ENCODE data around the gene SYCE3.

SYCE3 gene

DNA sequence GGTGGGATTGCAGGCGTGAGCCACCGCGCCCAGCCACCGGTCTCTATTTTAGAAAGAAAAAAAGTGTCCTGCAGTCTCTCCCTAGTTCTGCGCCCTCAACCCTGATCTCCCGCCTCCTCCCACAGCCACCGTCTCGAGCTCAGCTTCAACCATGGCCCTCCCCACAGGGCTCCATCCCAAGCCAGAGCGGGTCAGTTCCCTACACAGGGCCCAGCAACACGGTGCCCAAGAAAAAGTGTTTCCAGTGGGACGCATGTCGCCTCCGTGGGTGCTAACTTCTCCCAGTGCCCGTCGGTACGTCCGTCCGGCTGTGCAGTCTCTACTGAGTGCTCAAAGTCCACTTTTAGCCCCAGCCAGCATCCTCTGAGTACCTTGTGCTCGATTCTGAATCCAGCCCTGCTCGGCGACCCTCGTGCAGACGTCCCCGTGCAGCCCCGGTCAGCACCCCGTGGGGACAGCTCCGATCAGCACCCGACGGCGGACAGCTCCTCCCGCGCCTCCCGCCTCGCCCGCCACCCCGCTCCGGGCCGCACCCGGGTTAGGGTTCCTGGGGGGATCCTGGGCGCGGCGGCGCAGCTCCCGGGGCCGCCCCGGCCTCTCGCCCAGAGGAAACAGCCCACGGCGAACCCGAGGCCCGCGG is 37.2 kb upstream of the SYCE3 start:
- DNase-seq = peak; percentile 52

DNA sequence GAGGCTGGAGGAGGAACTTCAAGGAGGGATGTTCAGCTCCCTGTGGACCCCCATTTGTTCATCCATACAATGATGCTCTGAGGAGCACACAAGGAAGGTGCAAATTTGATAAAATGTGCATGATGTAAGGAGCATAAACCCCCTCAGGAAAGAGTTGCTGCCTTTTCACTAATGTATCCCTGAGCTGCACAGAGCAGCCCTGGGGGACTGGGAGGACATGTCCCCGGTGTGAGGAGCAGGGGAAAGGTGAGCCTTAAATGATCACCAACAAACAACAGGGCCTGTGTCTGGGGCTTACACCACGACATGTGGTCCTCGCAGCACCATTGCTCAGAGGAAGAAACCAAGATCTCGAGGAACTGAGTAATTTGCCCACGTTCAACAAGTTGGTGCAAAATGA is 34.4 kb upstream of the SYCE3 start:
- no peak for DNase-seq

DNA sequence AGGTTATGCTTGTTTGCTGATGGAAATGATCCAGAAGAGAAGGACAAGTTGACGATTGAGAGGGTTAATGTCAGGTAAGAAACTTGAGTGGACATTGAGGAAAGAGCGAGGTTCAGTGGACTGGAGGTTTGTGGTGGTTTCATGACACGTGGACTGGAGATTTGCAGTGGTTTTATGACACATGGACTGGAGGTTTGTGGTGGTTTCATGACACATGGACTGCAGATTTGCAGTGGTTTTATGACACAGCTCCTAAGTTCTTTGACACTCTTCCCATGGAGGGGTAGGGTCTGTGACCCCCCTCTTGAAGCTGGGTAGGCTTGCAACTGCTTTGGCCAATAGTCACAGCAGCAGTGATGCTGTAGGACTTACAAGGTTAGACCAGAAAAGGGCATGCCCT is 32.5 kb upstream of the SYCE3 start:
- no peak for DNase-seq

DNA sequence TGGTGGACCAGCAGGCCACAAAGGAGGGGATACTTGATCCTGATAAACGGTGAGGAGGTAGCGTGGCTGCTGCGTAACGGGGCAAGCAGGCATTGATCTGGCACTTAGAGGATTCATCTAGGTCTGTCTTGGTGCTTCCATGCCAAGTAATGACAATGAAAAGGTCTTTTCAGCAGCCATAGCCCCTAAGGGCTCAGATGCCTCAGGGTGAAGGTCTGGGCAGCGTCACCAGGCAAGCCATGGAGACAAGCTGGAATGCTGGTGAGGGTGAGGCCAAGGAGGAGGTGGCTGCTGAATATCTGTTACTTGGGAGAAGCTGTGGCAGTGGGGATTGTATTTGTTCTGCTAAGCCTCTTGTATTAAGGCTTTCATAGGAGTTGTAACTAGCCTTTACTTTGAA is 24.7 kb upstream of the SYCE3 start:
- no peak for DNase-seq

DNA sequence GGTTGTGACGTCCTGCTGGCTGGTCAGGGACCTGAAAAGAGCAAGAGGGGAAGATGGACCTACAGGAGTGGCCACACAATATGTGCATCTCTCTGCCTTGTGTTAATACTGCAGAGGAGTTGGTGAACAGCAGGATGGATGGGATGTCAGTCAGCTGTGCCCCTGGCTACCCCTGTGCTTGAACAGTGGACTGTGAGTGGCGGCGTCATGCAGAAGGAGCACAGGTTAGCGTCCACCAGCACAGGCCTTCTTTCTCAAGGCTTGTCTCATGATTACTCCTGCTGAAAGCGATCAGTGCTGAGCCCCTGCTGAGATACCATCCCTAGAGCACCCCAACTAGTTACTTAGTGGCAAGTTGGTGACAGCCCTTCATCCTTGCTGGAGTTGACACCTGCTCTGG is 23.7 kb upstream of the SYCE3 start:
- no peak for DNase-seq

DNA sequence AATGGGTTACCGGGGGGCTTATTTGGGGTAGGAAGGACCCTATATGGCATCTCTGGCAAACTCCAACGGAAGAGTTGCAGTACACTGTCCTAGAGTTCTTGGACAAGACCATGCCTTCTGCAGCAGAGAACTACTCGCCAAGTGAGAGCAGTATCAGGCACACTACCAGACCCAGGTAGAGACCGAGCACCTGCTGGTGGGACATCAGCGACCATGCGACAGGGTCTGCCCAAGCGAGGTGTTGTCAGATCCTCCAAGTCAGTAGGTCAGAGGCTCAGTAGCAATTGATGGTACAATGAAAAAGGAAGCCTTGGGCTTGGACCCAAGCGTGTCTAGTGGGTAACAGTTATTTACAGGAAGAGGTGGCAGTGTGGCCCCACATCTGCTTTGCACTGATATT is 23.1 kb upstream of the SYCE3 start:
- no peak for DNase-seq

DNA sequence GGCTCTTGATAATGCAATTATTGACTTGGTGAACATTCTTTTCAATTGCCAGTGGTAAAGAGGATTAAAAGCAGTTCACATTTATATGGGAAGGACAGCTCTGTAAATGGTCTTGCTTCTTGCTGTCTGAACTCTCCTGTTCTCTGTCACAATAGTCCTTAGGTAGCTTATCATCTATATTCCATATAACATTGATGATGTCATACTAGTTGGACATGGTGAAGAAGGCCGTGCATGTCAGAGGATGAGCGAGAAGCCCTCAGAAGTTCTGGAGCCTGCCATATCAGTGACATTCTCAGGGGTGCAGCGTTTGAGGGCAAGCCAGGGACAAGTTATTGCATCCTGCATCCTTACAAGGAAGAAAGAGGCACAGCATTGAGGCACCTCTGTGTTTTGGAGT is 22.5 kb upstream of the SYCE3 start:
- DNase-seq = no peak

DNA sequence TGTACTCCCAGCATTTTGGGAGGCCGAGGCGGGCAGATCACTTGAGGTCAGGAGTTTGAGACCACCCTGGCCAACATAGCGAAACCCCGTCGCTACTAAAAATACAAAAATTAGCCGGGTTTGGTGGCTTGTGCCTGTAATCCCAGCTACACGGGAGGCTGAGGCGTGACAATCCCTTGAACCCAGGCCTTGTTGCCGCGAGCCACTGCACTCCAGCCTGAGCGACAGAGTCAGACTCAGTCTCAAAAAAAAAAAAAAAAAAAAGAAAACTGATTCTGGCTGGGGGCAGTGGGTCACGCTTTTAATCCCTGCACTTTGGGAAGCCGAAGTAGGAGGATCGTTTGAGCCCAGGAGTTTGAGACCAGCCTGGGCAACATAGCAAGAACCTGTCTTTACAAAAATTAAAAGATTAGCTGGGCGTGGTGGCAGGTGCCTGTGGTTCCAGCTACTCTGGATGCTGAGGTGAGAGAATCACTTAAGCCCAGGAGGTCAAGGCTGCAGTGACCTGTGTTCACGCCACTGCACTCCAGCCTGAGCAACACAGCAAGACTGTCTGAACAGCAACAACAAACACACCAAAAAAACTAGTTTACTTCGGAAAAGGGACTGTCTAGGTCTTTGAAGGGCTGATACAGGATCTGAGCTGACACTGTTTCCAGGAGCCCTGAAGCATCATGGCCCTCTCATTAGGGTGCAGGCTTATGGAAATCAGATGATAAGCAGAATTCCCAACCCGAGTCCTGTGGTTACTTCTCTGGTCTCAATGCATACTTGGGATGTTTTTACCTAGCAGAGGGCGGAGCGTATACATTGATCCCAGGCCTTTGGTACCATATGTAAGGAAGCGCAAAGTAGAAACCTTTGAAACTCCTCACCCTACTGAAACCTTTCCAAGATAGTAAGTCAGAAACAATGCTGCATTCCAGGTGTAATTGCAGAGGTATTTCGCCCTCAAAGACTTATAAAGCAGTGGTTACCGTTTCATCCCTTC is 21.7 kb upstream of the SYCE3 start:
- DNase-seq = no peak

DNA sequence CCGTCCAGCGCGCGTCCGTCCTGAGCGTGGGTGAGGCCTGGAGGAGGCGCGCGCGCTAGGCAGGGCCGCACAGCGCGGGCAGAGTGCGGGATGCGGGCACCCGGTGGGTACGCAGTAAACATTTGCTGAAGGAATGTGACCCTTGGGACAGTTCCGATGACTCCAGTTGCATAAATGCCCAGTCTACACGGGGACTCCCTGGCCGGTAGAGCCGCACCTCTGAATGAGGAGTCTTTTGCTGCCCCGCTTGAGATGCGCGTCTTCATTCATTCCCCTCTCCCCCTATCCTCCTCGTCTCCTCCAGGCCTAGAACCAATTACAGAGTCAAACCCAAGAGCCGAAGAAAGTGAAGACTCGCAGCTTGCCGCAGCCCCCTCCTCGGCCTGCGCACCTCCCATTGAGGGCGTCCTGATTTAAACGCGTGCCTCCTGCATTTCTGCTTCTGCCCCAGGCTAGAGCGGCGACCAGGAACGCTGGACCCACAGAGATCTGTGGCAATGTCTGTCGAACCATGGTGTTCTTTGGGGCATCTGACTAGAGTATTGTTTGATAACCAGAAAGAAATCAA is 20.7 kb upstream of the SYCE3 start:
- DNase-seq = no peak

DNA sequence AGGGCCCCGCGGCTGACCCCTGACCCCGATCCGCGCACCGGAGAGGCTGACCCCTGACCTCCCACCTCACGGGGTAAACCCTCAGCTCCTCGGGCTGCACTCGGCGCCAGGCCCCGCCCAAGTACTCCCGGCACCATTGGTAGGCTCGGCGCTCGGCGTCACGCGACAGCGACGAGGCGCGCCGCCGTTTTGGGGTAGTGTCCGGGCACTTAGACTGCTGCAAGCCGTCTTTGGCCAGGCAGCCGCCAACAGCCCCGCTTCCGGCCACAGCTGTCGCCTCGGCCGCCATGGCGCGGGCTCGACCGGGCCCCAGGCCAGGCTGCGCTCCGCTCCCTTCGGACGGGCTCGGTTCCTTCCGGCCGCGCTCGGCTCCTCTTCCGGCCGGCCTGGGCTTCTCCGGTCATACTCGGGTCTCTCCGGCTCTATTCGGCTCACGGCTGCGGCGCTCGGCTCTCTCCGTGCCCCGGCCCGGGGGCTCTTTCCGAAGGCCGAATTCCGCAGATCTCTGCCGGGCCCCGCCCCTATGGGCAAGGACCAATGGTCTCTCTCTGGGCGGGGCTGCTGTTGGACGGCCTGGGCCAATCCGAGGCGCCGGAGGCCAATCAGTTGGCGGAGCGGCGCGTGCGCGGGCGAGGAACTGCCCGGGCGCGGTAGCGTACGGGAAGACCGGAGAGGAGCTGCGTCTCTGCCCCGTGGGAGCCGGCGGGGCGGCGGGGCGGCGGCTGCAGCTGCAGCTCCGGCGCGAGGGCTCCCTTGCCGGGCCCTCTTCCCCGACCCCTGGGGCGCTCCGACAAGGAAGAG is 20.0 kb upstream of the SYCE3 start, which contains the start of gene CHKB:
CHKB (minus strand) TSS at position 357 of the 801 bp plus-strand sequence; CDS start at position 289, 68 bp downstream.
- peak; percentile 99 for DNase-seq

DNA sequence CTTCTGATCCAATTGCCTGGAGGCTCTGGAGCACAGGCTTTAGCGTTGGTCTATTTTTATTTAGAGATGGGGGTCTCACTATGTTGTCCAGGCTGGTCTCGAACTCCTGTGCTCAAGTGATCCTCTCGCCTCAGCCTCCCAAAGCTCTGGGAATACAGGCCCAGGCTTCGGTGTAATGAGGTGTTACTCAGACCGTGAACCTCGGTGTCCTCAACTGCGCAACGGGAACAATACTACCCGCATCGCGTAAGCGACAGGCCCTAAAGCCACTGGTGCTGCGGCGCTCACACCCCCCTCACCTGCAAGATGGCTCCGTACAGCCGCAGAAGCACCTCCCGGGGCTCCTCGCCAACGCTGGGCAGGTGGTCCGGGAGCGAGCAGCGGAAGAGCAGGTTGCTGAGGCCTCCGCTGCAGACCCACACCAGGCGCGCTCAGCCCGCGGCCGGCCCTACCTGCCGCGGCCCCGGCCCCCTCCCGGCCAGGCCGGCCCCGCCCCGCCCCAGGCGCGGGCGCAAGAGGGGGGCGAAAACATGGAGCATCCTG is 19.3 kb upstream of the SYCE3 start:
- peak; percentile 49 for DNase-seq

DNA sequence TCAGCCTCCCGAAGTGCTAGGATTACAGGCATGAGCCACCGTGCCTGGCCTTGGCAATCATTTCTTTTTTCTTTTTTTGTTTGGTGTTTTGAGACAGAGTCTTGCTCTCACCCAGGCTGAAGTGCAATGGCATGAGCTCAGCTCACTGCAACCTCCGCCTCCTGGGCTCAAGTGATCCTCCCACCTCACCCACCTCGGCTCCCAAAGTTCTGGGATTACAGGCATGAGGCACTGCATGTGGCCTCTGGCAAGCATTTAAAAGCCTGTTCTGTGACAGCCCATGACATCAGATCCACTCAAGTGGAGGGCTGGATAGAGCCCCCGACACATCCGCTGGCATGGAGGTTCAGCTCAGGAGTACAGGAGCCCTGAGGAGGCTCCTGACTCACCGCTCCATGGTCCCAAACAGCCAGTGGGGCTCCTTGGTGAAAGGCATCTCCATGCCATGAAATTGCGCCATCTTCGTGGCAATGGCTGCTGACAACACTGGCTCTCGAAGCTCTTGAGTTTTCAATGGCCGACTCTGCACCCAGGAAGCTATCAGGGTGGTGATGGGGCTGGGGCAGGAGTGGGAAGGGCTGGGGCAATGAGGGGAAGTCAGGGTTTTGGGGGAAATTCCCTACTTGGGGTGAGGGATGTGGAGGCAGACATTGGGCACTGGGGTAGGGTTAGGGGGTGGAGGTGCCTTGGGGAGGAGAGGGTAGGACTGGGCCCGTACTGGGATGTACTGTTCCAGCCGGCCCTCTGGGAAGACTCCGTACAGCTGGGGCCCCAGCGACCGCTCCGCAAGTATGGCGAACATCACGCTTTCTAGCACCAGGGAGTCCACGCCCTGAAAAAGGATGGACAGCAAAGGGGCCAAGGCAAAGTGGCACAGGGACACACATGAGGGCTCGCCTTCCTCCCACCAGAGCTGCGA is 18.6 kb upstream of the SYCE3 start:
- no peak for DNase-seq

DNA sequence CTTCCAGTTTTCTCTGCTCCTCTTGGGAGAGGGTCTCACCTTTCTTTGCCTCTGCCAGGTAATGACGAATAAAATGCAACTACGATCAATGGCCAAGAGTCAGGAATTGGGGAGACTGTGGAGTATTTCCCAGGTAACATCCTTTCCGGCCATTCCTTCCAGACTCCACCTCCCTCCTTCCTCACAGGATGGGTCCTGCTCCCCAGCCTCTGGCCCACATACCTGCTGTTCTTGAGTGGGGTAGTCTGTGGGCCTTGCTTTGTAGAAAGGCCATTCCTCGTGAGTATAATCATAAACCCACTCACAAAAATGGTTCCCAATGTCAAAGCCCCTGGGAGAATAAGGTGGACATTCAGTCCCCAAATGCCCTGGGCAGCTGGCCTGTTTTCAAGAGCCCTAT is 17.0 kb upstream of the SYCE3 start:
- DNase-seq = no peak

DNA sequence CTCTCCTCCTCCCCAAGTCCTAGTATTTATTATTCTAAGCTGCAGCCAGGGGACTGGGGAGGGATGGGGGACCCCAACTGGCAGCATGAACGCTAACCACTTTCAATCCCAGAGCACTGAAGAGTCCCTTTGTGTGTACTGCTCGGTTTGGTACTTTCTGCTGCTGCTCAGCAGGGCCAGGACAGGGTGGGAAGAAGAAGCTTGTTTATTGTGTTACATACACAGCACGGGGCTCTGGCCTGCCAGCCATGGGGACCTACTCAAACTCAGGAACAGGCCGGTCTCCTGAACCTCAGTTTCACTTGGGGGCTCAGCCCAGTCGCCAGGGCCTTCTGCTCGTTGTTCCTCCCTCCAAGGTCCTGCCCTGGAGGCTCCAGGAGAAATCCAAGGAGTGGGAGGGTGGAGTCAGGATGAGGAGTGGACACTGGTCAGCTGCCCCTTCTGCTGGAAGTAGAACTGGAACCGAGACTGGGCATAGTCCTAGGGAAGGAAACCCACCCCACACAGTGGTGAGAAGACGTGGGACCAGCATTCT is 16.1 kb upstream of the SYCE3 start:
- no peak for DNase-seq

DNA sequence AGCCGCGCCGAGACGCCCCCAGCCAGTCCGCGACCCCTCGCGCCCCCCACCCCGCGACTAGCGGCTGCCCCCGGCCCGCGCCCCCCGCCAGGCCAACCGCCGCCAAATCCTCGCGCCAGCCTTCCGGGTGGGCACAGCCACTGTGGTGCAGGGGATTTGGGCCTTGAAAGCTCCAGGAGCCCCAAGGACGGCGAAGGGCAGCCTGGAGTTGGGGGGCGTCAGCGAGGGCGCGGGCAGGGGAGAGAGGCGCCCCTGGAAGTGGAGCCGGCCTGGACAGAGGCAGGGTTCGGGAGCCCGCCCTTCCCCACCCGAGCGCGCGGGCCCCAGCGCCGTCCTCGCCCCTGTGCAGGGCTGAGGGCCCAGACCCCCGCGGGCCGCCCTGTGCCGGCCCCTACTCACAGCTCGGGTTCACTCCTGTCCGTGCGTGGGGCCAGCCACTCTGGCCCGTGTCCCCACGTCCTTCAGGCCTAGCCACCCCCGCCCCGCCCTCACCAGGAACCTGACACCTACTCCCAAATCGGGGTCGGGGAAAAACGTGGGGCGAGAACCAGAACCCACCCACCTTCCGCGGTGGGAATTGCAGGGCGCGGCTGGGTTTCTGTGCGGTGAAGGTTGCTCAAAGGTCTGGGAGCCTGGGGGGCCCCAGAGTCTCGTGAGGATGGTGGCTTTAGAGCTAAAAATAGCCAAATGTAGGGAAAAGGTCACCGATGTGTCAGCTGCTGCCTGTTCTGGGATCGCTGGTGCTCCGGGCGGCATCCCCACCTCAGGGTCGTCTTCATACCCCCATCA is 15.5 kb upstream of the SYCE3 start, which contains the start of gene CPT1B:
CPT1B (minus strand) TSS at position 441 of the 789 bp plus-strand sequence. CDS start 512 bp downstream, outside the sequence.
- DNase-seq = no peak

DNA sequence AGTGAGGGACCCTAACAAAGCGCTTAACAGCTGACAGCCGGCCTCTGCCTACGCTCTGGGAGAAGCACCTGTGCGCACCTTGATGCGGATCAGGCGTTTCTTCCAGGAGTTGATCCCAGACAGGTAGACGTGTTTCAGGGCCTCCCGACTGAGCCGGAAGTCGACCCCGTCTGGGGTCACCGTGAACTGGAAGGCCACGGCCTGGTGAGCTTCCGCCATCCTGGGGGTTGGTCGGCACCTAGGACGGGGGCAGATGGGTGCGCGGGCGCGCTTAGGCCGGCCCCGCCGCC is 14.9 kb upstream of the SYCE3 start:
- DNase-seq = no peak

DNA sequence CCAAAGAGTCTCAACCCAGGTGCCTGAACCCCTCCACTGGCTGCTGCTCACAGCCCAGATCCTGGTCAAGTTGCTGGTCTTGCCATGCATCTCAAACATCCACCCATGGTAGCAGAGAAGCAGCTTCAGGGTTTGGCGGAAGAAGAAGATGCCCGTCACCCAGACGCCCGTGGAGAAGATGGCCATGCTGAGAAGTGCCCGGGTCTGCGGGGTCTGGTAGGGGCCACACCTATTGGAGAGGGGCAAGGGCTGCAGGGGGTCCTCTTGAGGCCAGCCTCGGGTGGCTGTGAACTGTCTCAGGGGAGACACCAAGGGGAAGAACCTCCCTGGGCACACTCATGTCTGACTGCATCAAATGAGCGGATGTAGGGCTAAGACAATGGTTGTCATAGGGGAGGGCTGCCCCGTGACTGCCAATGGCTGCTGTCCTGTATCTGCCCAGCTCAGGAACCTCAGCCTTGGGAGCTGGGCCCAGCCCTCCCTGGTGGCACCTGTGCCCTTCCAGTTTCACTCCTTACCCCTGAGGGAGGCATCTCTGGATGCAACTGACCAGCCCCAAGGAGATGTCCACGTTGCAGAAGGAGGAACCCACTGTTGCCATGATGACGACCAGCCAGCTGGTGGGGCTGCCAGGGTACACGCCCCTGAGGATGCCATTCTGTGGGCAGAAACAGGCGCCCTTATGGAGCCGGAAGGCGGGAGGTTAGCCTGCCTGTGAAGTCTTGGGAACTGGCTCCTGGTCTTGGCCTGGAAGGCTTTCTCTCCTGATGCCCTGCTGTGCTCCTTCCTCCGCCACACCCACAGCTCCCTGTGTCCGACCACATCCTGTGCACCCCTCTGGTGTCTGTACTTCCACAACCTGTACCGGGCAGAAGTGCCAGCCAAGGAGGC is 14.3 kb upstream of the SYCE3 start:
- DNase-seq = no peak

DNA sequence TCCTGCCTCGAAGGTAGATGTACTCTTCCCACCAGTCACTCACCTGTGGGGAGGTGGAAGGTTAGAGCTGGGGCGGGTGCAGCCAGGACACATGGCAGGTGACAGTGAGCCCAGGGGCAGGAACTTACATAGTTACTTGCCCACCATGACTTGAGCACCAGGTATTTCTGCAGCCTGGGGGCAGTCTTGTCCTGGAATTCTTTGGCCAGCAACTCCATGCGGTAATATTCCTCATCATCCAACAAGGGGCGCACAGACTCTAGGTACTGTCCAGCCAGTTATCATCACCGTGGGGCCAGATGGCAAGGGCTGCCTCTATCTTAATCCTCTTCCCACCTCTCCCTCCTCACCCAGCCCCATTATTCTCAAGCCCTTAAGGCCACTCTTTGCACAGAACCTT is 13.4 kb upstream of the SYCE3 start:
- peak; percentile 36 for DNase-seq

DNA sequence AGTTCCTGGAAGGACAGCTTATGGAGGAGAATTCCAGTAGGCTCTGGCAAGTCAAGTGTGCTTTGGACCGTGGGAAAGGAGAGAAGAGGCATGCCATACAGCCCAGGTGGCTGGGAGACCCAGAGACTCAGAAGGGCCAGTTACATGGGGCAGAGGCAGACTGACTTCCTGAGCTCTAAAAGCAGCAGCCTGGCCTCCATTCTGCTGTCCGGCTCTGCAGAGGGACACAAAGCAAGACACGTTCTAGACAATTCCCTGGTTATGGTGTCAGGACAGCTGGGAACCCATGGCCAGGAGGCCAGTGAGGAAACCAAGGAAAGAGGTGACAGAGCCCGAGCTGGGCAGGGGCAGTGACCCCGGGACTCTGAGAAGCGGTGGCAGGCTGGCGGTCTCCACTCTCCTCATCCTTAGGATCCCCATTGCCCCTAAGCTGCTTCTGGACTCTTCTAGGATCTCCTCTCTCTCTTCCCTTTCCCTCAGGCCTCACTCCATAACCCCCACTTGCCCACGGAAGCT is 12.8 kb upstream of the SYCE3 start:
- DNase-seq = no peak

Measured in RPMI8226 (cell line).